Keratinocyte (primary cell): Measurements from ENCODE around the gene SNRNP25. TPM values are rescaled to one million over a fixed set of nuclear protein-coding genes. Genes with fewer than 3 reads are reported as not detected.

Source experiments
- DNase-seq: peaks from one replicate; pipeline ENCODE4 v3.0.0-alpha.2; 2011; ENCODE audit warnings: low read depth, missing footprints, low spot score
- FAIRE-seq: peaks from 2 replicates; lab custom pipeline; 2011; peaks lifted over from hg19 to GRCh38; lab: Jason Lieb, UNC
- H2AFZ ChIP-seq: 2 replicates; pipeline ENCODE4 v1.6.0; 2012; ENCODE audit warnings: low read length, control low read depth, inconsistent platforms; ENCODE audit not compliant: control insufficient read depth
- H3K27ac ChIP-seq: 2 replicates; pipeline ENCODE4 v1.5.1; 2011; ENCODE audit warnings: low read length; ENCODE audit not compliant: control insufficient read depth, insufficient read depth
- H3K27me3 ChIP-seq: 3 replicates; pipeline ENCODE4 v1.6.0; 2011; ENCODE audit warnings: low read length; ENCODE audit not compliant: control insufficient read depth, insufficient read depth; ENCODE audit errors: extremely low read depth
- H3K36me3 ChIP-seq, 2 experiments: 2 replicates in 1 of 2; 3 replicates in 1 of 2; pipeline ENCODE4 v1.5.1; 2011; ENCODE audit warnings: low read length in 2 of 2, mild to moderate bottlenecking in 1 of 2; ENCODE audit not compliant: control insufficient read depth in 2 of 2, insufficient read depth in 2 of 2; ENCODE audit errors: extremely low read depth in 1 of 2
- H3K4me1 ChIP-seq: 3 replicates; pipeline ENCODE4 v1.5.1; 2011; ENCODE audit warnings: low read length; ENCODE audit not compliant: control insufficient read depth, insufficient read depth; ENCODE audit errors: extremely low read depth
- H3K4me2 ChIP-seq: 3 replicates; pipeline ENCODE4 v1.6.0; 2011; ENCODE audit warnings: low read depth, low read length; ENCODE audit not compliant: control insufficient read depth, insufficient read depth; ENCODE audit errors: extremely low read depth
- H3K4me3 ChIP-seq, 3 experiments: fragments of 200-600 bp in 1 of 3; sonication (generic) in 1 of 3; 2 replicates in 2 of 3; 3 replicates in 1 of 3; pipeline ENCODE4 v1.5.1; 2011 to 2016; ENCODE audit warnings: low read length in 3 of 3, mild to moderate bottlenecking in 3 of 3, control low read depth in 2 of 3, inconsistent platforms in 1 of 3, low read depth in 1 of 3, mixed read lengths in 1 of 3, mixed run types in 1 of 3, moderate library complexity in 1 of 3; ENCODE audit not compliant: control insufficient read depth in 2 of 3, insufficient read depth in 2 of 3; ENCODE audit errors: extremely low read depth in 1 of 3
- H3K79me2 ChIP-seq: 2 replicates; pipeline ENCODE4 v1.6.0; 2012; ENCODE audit warnings: low read length; ENCODE audit not compliant: control insufficient read depth, insufficient read depth
- H3K9ac ChIP-seq: 3 replicates; pipeline ENCODE4 v1.6.0; 2011; ENCODE audit warnings: low read length; ENCODE audit not compliant: control insufficient read depth, insufficient read depth; ENCODE audit errors: extremely low read depth
- H3K9me1 ChIP-seq: 3 replicates; pipeline ENCODE4 v1.6.0; 2011; ENCODE audit warnings: low read length; ENCODE audit not compliant: control insufficient read depth, insufficient read depth; ENCODE audit errors: extremely low read depth
- H3K9me3 ChIP-seq: 2 replicates; pipeline ENCODE4 v1.5.1; 2012; ENCODE audit warnings: low read depth, low read length; ENCODE audit not compliant: control insufficient read depth
- H4K20me1 ChIP-seq: 3 replicates; pipeline ENCODE4 v1.6.0; 2011; ENCODE audit warnings: low read length; ENCODE audit not compliant: control insufficient read depth, insufficient read depth; ENCODE audit errors: extremely low read depth
- CTCF ChIP-seq, 3 experiments: IDR thresholded peaks in 1 of 3; conservative IDR thresholded peaks in 1 of 3; optimal IDR thresholded peaks in 1 of 3; 2 replicates in 2 of 3; 3 replicates in 1 of 3; pipeline versions ENCODE3 to v1.5.1; 2011; ENCODE audit warnings: low read length in 3 of 3, mild to moderate bottlenecking in 3 of 3, moderate library complexity in 2 of 3, control low read depth in 1 of 3, inconsistent platforms in 1 of 3; ENCODE audit not compliant: insufficient read depth in 2 of 3; ENCODE audit errors: extremely low read depth in 1 of 3
- EZH2 ChIP-seq: IDR thresholded peaks from one replicate; pipeline ENCODE4 v1.6.1; 2012; ENCODE audit warnings: inconsistent platforms, mild to moderate bottlenecking, low read length, moderate library complexity
- dilution Hi-C: fragments of 300-500 bp; cut with MboI; formaldehyde crosslinking; loops from one replicate; pipeline ENCODE4 v1.7.0; 2020; ENCODE audit warnings: low sequenced_read_pairs; ENCODE audit not compliant: extremely low pct_ligation_motif_present
- polyA plus RNA-seq, 5 experiments: library from polyadenylated mRNA; depleted of rRNA in 3 of 5; stranded (reverse) in 3 of 5; stranded (forward) in 1 of 5; unstranded in 1 of 5; fragments of >200 nt; gene quantifications; 1 replicate in 1 of 5; 2 replicates in 3 of 5; 3 replicates in 1 of 5; pipeline versions ENCODE4 v1.2.1 to v1.2.3, GENCODE V29; 2011 to 2012; ENCODE audit warnings: missing spikeins in 2 of 5, low read depth in 1 of 5, low replicate concordance in 1 of 5

Gene SNRNP25
- polyA plus RNA-seq, 1 donor (not counting 4 experiments of a cell fraction or from before 2014, with no cell fraction given), result 45.9 TPM

DNA sequence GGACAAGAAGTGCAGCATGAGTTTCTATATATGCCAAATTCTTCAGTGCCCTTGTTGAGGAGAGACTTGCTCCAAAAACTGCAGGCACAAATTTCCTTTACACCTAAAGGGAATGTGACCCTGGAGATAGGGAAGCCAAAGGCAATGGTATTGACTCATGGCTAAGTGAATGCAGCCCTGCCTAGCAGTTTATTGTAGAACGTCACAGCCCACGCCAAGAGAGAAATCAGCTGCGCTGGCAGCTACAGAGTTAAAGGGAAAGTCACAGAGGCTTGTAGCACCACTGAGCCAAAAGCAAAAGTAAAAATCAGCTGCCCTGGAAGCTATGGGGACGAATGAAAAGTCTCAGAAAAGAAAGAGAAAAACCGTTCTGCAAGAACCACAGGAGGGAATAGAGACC, 10.3 kb upstream of the SNRNP25 start:
- no peak for FAIRE-seq
- H3K36me3 ChIP-seq, result peaks cover 14 to 28% of the 10 kb centered on the region in 2 experiments

DNA sequence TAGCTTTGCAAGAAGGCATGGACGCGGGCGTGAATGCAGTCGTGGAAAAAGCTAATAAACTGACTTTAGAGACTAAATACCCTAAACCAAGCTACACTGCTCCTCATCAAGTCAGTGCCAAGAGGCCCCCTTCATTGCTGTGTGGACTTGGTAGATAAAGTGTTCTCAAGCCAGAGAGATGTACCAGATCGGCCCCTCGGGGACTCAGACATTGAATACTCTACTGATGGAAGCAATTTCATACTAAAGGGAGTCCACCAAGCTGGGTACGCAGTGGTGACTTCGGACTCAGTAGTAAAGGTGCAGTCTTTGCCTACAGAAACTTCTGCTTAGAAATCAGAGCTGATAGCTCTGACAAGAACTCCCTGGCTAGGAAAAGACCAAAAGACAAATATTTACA, 9.0 kb upstream of the SNRNP25 start:
- dilution Hi-C loops, result no loop called here

More for the DNA sequence above, 10.3 kb upstream of the SNRNP25 start:
- Histone ChIP-seq H3K27me3 (no peaks in the 10 kb centered on the region), H3K9me1 (no peaks in the 10 kb centered on the region), H3K4me1 (peaks cover 3% of the 10 kb centered on the region), H4K20me1 (peaks cover 2% of the 10 kb centered on the region), H3K9ac (no peak overlapping the region), H3K79me2 (peaks cover 5% of the 10 kb centered on the region), H3K27ac (no peak overlapping the region), H3K4me2 (no peak overlapping the region), H2AFZ (no peak overlapping the region), H3K4me3 (no peak overlapping the region), H3K9me3 (no peaks in the 10 kb centered on the region)
- dilution Hi-C loops, result no loop called here
- TF ChIP-seq EZH2, result no peak
- TF ChIP-seq CTCF (optimal IDR thresholded peaks at IDR 0.05 in 1 of 3, IDR thresholded peaks at IDR 0.05 in 1 of 3, conservative IDR thresholded peaks at IDR 0.05 in 1 of 3; ENCODE audit: extremely low read depth in 1 of 3, insufficient read depth in 2 of 3, low read length in 3 of 3), result no peak
- DNase-seq, result no peak

More for the DNA sequence above, 9.0 kb upstream of the SNRNP25 start:
- TF ChIP-seq EZH2, result no peak
- no peak for TF ChIP-seq CTCF (optimal IDR thresholded peaks at IDR 0.05 in 1 of 3, IDR thresholded peaks at IDR 0.05 in 1 of 3, conservative IDR thresholded peaks at IDR 0.05 in 1 of 3; ENCODE audit: extremely low read depth in 1 of 3, insufficient read depth in 2 of 3, low read length in 3 of 3)
- Histone ChIP-seq H3K79me2 (peaks cover 5% of the 10 kb centered on the region), H3K36me3 (peaks cover 12 to 33% of the 10 kb centered on the region in 2 experiments), H3K9ac (no peak overlapping the region), H3K9me3 (no peaks in the 10 kb centered on the region), H3K4me2 (no peak overlapping the region), H4K20me1 (peaks cover 2% of the 10 kb centered on the region), H3K27me3 (no peaks in the 10 kb centered on the region), H3K9me1 (no peaks in the 10 kb centered on the region), H3K4me1 (no peaks in the 10 kb centered on the region), H3K4me3 (no peak overlapping the region), H3K27ac (no peak overlapping the region), H2AFZ (no peak overlapping the region)
- FAIRE-seq (no peak), DNase-seq (no peak)
